ENCODE results near the gene CA10. TPM values are rescaled to one million over a fixed set of nuclear protein-coding genes. Genes with fewer than 3 reads are reported as not detected.

The CA10 gene
- total RNA-seq, 4 donors from 2014 or later: not detected

DNA sequence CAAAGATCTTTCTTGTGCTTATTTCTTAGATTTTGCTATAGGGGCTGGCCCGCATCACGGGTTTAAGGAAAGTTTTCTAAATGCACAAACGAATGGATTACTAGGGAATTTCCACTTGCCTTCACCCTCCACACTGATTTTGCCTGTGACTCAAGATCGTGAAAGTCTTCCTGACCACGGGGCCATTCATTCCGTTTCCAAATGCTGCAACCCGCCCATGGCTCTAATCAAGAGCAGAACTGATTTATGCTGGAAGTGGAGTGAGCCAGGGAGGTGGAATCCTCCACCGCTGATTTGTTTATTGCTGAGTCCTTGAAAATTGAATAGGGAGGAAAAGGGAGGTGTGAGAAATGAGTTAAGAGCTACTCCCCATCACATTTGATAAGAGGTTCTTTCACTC is 52.4 kb downstream of the CA10 start:
- Histone ChIP-seq H3K27me3 (no peaks in the 10 kb centered on the region), H3K9me3 (no peaks in the 10 kb centered on the region), H3K4me3 (no peak overlapping the region), H3K36me3 (no peaks in the 10 kb centered on the region), H3K4me1 (no peaks in the 10 kb centered on the region), H3K27ac (no peak overlapping the region)
- WGBS, 2 donors (ENCODE audit: low coverage in 1 of 2): 64 to 86% methylated on average over 2 to 6 of the region's 8 CpGs
- TF ChIP-seq POLR2AphosphoS5 (IDR thresholded peaks at IDR 0.05) (no peak), POLR2A (IDR thresholded peaks at IDR 0.05) (no peak), EP300 (IDR thresholded peaks at IDR 0.05) (no peak)
- TF ChIP-seq, protein P1, sequence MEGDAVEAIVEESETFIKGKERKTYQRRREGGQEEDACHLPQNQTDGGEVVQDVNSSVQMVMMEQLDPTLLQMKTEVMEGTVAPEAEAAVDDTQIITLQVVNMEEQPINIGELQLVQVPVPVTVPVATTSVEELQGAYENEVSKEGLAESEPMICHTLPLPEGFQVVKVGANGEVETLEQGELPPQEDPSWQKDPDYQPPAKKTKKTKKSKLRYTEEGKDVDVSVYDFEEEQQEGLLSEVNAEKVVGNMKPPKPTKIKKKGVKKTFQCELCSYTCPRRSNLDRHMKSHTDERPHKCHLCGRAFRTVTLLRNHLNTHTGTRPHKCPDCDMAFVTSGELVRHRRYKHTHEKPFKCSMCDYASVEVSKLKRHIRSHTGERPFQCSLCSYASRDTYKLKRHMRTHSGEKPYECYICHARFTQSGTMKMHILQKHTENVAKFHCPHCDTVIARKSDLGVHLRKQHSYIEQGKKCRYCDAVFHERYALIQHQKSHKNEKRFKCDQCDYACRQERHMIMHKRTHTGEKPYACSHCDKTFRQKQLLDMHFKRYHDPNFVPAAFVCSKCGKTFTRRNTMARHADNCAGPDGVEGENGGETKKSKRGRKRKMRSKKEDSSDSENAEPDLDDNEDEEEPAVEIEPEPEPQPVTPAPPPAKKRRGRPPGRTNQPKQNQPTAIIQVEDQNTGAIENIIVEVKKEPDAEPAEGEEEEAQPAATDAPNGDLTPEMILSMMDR (IDR thresholded peaks at IDR 0.05): no peak
- ATAC-seq: no peak

GRCh38 chr17:52105591-52105990 is 52.9 kb downstream of the CA10 start:
- Histone ChIP-seq H3K27ac (no peak overlapping the region), H3K27me3 (no peaks in the 10 kb centered on the region), H3K36me3 (no peaks in the 10 kb centered on the region), H3K4me3 (no peak overlapping the region), H3K4me1 (no peaks in the 10 kb centered on the region), H3K9me3 (no peaks in the 10 kb centered on the region)
- ATAC-seq: no peak
- no peak for TF ChIP-seq EP300 (IDR thresholded peaks at IDR 0.05)
- no peak for TF ChIP-seq POLR2A (IDR thresholded peaks at IDR 0.05)
- TF ChIP-seq, protein P1 (IDR thresholded peaks at IDR 0.05): no peak
- no peak for TF ChIP-seq POLR2AphosphoS5 (IDR thresholded peaks at IDR 0.05)
- 100% methylated on average over 1 of the region's 1 CpG for WGBS, 2 donors (ENCODE audit: low coverage in 1 of 2)

- no peaks in the 10 kb centered on the region for H3K4me1 ChIP-seq
- H3K36me3 ChIP-seq: no peaks in the 10 kb centered on the region
- TF ChIP-seq POLR2AphosphoS5 (IDR thresholded peaks at IDR 0.05) (no peak), POLR2A (IDR thresholded peaks at IDR 0.05) (no peak)
- TF ChIP-seq, protein P1 (IDR thresholded peaks at IDR 0.05): no peak
- H3K4me3 ChIP-seq: no peak overlapping the region
- H3K9me3 ChIP-seq: no peaks in the 10 kb centered on the region
- no peaks in the 10 kb centered on the region for H3K27me3 ChIP-seq
- no peak overlapping the region for H3K27ac ChIP-seq
- no peak for ATAC-seq
Measured at GRCh38 chr17:52096056-52096455, 62.5 kb downstream of the CA10 start.

GRCh38 chr17:52084176-52084575 is 74.3 kb downstream of the CA10 start:
- WGBS, 2 donors (ENCODE audit: low coverage in 1 of 2): 58 to 86% methylated on average over 1 to 2 of the region's 2 CpGs
- Histone ChIP-seq H3K36me3 (no peaks in the 10 kb centered on the region), H3K4me3 (no peak overlapping the region), H3K9me3 (no peaks in the 10 kb centered on the region), H3K27me3 (peaks cover 5% of the 10 kb centered on the region), H3K27ac (no peak overlapping the region), H3K4me1 (no peaks in the 10 kb centered on the region)
- ATAC-seq: no peak
- no peak for TF ChIP-seq POLR2A (IDR thresholded peaks at IDR 0.05)

- ATAC-seq: no peak
- no peak overlapping the region for H3K27ac ChIP-seq
Measured at GRCh38 chr17:52079496-52079895, 79.0 kb downstream of the CA10 start.

More at GRCh38 chr17:52079496-52079895, 79.0 kb downstream of the CA10 start:
- WGBS, 2 donors (ENCODE audit: low coverage in 1 of 2): 65 to 87% methylated on average over 3 of the region's 4 CpGs
- TF ChIP-seq, protein P1 (IDR thresholded peaks at IDR 0.05): no peak
- TF ChIP-seq POLR2A (IDR thresholded peaks at IDR 0.05) (no peak), EP300 (IDR thresholded peaks at IDR 0.05) (no peak), POLR2AphosphoS5 (IDR thresholded peaks at IDR 0.05) (no peak)
- H3K9me3 ChIP-seq: no peaks in the 10 kb centered on the region
- H3K4me1 ChIP-seq: no peaks in the 10 kb centered on the region
- H3K36me3 ChIP-seq: no peaks in the 10 kb centered on the region
- H3K4me3 ChIP-seq: no peak overlapping the region
- H3K27me3 ChIP-seq: no peaks in the 10 kb centered on the region

All from gastroesophageal sphincter (tissue), 4 donors.